Mucosa of gallbladder (tissue), 1 donor: Measurements from ENCODE around the gene VAV3. TPM values are rescaled to one million over a fixed set of nuclear protein-coding genes. Genes with fewer than 3 reads are reported as not detected.

Experiments used
- DNase-seq: peaks from one replicate; pipeline ENCODE4 v3.0.0-alpha.2; 2020; ENCODE audit warnings: low spot score
- total RNA-seq: library from RNA; stranded (reverse); gene quantifications from one replicate; pipeline ENCODE4 v1.2.1, GENCODE V29; 2021
- donor health status: DM: no; HTN: no; CAD: no.

The VAV3 gene
- total RNA-seq, 1 donor from 2014 or later = 2.4 TPM

- no peak for DNase-seq
Observed at GRCh38 chr1:107535091-107535490, 429.9 kb downstream of the VAV3 start.

DNA sequence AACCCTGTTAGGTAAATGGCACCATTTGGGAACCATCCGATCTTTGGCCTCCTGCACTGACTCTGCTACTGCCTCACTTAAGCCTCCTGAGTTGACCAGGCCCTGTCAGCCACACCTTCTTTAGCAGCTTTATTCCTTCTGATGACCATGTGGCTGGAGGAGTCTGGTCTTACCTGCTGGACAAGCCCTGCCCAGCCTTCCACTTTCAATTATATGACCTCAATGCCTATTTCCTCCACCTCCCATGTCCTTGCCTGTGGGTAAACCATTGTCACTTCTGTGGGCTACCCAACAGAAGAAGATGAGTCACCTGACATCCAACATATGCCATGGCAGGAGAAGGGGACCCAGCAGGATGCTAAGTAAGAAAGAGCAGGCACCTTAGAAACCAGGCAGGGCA, 430.3 kb downstream of the VAV3 start:
- DNase-seq = no peak

DNA sequence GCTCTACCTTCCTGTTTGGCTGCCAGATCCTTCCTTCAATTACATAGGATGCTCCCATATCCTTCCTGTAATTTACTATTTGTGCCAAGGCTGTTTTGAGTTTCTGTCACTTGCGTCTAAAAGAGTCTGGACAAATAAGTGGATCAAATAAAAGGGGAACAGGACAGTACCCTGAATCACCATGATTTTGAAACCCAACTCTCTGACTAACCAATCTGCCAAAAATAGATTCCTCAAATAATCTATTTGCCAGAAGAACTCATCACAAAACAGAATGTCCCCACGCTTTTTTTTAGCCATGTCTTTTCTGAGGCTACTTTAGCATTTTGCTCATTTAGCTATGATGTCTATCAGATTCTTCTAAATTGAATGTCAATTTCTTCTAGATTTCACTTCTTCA, 431.5 kb downstream of the VAV3 start:
- DNase-seq = no peak

- DNase-seq = peak; percentile 78
Observed at GRCh38 chr1:107532318-107532717, 432.7 kb downstream of the VAV3 start.

DNA sequence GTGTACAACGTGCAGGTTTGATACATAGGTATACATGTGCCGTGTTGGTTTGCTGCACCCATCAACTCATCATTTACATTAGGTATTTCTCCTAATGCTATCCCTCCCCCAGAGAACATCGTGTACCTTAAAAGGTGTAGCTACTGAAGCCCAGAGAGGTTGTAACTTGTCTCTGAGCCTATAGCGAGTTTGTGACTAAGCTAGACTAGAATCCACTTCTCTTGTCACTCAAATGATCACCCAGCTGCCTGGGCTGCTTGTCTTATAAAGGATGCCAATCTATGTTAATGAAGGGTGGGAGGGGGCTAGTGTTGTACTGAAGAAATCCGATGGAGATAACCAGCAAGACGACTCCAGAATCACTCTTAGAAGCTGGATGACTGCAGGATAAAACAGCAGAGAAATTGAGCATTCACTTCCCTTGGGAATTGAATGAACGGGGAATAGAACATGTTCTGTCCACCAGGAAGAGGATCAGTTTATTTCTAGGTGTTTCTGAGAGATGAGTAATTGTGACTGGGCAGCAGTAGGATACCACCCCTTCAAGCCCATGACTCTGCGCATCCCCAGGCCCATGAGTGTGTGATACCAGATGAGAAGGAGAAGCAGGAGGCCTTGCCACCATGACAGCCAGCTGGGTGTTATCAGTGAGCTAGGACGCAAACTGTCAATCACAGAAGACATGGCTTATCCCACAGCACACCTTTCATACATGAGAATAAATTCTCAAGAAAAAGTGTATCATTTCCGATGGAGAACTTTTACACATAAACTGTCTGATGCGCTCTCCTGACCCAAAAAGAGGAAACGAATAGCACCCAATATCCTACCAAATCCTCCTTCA, 433.7 kb downstream of the VAV3 start:
- no peak for DNase-seq

GRCh38 chr1:107530543-107530942, 434.4 kb downstream of the VAV3 start:
- DNase-seq = no peak

GRCh38 chr1:107529511-107530149, 435.4 kb downstream of the VAV3 start:
- peak; percentile 47 for DNase-seq

GRCh38 chr1:107526524-107527198, 438.3 kb downstream of the VAV3 start:
- DNase-seq = no peak

- no peak for DNase-seq
Observed at GRCh38 chr1:107525961-107526360, 439.0 kb downstream of the VAV3 start.

DNA sequence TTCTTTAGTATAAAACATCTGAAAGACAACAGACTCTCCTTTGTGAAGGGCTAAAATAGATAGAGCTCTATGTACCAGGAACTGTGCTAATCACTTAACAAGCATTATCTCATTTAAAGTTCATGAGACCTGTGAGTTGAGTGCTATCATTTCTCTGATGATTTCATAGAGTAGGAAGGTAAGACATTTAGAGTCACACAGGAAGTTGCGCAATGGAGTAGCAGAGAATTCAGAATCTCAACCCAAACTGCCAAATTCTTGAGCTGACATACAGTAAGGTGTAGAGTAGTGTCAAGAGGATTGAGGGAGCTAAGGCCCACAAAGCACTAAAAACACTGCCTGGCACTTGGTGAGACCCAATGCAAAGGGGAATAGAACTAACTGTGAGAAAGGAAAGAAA, 439.8 kb downstream of the VAV3 start:
- no peak for DNase-seq

GRCh38 chr1:107524301-107524700, 440.7 kb downstream of the VAV3 start:
- DNase-seq = no peak

- no peak for DNase-seq
Observed at GRCh38 chr1:107523736-107524135, 441.2 kb downstream of the VAV3 start.

DNA sequence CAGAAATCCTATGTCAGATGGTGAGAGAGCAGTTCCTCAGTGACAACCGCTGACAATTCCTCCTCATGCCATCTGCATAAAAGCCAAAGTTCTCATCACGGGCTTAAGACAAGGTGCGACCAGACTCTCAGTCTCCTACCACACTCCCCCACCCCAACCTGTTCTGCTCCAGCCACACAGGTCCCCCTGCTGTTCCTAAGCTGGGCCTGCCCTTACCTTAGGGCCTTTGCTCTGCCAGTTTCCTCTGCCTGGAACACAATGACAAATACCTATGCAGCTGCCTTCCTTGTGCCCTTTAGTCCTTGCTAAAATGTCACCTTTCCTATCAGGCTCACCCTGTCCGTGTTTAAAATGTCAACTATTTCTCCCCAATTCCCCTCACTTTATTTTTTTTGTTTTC, 441.9 kb downstream of the VAV3 start:
- no peak for DNase-seq

Other genes with a start within 250 kb of the VAV3 start
- 33.5 TPM for gene SLC25A24, start 235.2 kb upstream of the VAV3 start, total RNA-seq